C4-2B (cell line): ENCODE measurements around the gene ADRA1B.

Experiments
- H3K27ac ChIP-seq: fragments of 450-650 bp; 2 replicates; pipeline ENCODE4 v1.5.1; 2017
- ZFX ChIP-seq: fragments of 450-650 bp; IDR thresholded peaks from 2 replicates; pipeline ENCODE4 v1.6.1; 2017
- TF ChIP-seq, protein P1 (sequence below): fragments of 450-650 bp; conservative IDR thresholded peaks from 2 replicates; pipeline ENCODE4 v1.5.1; 2017; ENCODE audit warnings: mild to moderate bottlenecking

The ADRA1B gene

DNA sequence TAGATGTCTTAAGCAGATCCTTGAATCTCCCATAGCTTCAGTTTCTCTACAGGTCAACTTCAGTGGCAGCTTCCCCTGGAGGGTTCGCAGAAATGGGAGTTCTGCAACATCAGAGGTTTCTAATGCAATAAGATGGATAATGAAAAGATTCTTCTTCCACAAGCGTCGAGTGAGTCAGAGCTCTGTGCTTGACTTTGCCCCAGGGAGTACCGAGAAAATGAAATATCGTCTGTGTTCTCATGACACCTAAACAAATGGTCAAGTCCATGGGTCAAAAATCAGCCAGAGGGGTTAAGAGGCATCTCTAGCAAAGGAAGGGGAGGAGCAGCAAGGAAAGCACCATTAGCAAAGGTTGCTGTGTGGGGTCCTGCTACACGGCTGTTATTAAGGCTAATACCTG is 3.2 kb upstream of the ADRA1B start:
- no peak overlapping the region for H3K27ac ChIP-seq

DNA sequence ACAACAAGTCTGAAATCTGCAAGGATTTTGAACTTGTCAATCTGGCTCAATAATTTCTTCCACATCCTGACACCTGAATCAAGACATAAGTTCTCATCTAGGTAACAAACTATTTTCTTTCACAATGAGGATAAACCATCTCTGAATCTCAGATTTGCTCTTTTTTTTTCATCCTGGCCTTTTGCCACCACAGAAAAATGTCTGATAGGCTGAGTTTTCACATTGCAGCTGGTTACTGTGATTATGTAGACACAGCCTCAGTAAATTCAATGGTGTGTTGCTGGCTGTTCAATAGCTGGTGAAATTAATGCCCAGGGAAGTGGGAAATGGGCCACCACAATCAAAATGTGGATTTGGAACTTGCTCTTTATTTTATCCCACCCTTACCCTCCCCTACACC is 2.8 kb upstream of the ADRA1B start:
- TF ChIP-seq, protein P1, sequence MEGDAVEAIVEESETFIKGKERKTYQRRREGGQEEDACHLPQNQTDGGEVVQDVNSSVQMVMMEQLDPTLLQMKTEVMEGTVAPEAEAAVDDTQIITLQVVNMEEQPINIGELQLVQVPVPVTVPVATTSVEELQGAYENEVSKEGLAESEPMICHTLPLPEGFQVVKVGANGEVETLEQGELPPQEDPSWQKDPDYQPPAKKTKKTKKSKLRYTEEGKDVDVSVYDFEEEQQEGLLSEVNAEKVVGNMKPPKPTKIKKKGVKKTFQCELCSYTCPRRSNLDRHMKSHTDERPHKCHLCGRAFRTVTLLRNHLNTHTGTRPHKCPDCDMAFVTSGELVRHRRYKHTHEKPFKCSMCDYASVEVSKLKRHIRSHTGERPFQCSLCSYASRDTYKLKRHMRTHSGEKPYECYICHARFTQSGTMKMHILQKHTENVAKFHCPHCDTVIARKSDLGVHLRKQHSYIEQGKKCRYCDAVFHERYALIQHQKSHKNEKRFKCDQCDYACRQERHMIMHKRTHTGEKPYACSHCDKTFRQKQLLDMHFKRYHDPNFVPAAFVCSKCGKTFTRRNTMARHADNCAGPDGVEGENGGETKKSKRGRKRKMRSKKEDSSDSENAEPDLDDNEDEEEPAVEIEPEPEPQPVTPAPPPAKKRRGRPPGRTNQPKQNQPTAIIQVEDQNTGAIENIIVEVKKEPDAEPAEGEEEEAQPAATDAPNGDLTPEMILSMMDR, result no peak
- no peak for TF ChIP-seq ZFX
- no peak overlapping the region for H3K27ac ChIP-seq

More for the DNA sequence above, 3.2 kb upstream of the ADRA1B start:
- TF ChIP-seq, protein P1, result no peak
- TF ChIP-seq ZFX, result no peak

DNA sequence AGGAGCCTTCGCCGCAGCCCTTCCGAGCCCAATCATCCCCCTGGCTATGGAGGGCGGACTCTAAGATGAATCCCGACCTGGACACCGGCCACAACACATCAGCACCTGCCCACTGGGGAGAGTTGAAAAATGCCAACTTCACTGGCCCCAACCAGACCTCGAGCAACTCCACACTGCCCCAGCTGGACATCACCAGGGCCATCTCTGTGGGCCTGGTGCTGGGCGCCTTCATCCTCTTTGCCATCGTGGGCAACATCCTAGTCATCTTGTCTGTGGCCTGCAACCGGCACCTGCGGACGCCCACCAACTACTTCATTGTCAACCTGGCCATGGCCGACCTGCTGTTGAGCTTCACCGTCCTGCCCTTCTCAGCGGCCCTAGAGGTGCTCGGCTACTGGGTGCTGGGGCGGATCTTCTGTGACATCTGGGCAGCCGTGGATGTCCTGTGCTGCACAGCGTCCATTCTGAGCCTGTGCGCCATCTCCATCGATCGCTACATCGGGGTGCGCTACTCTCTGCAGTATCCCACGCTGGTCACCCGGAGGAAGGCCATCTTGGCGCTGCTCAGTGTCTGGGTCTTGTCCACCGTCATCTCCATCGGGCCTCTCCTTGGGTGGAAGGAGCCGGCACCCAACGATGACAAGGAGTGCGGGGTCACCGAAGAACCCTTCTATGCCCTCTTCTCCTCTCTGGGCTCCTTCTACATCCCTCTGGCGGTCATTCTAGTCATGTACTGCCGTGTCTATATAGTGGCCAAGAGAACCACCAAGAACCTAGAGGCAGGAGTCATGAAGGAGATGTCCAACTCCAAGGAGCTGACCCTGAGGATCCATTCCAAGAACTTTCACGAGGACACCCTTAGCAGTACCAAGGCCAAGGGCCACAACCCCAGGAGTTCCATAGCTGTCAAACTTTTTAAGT is 819 bp downstream of the ADRA1B start:
- TF ChIP-seq ZFX, result no peak
- TF ChIP-seq, protein P1, result no peak
- H3K27ac ChIP-seq, result no peak overlapping the region

DNA sequence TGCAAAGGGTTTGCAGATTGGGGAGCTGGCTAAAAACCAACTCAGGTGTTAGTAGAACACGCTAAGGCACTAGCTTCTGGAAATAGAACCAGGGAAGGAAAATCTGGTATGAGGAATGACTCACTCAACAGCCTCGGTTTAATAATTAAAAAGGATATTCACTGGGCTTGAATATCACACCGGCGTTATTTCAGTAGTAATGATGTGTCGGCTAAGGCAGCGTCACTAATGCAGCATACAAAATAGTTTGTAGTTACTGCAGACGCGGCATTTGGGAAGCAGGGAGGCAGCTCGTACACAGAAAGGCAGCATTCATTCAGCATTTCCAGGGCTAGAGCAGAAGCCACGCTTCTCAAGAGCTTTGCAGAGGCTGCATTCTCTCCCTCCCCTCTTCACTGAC is 1.7 kb downstream of the ADRA1B start:
- no peak overlapping the region for H3K27ac ChIP-seq
- TF ChIP-seq ZFX, result no peak
- TF ChIP-seq, protein P1, result no peak

DNA sequence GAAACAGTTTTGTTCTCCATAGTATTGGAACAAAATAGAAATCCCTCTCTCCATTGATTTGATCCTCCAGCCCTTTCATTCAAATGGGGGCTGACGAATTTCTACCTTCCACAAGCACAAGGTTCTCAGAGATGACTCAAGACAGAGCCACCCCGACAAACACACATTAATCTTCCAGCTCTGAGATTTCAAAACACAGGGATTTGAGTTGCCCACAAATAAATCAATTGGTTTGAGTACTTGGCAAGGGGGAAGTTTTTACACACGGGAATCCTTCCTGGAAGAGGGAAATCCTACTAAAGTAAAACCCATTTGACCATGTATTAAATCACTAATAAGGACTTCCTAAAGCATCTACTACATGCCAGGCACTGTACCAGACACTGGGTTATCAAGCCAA is 5.4 kb downstream of the ADRA1B start:
- TF ChIP-seq ZFX, result no peak
- TF ChIP-seq, protein P1, result no peak
- H3K27ac ChIP-seq, result no peak overlapping the region

DNA sequence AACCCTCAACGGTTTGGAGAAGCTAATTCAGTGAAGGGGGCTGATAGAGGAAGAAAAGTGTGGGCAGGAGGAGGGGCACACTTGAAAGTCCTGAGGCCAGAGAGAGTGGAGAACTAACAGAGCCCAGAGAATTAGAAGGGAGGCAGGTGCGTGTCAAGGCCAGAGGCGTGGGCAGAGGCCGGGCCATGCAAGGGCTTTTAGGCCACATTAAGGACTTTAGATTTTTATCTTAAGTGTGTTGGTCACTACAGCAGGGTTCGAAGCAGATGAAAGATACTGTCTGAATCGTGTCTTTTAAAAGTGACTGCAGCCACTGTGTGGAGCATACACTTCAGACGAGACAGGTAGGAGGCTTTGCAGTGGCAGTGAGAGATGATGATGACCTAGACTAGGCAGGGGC is 6.7 kb downstream of the ADRA1B start:
- TF ChIP-seq ZFX, result no peak
- TF ChIP-seq, protein P1, result no peak
- no peak overlapping the region for H3K27ac ChIP-seq

DNA sequence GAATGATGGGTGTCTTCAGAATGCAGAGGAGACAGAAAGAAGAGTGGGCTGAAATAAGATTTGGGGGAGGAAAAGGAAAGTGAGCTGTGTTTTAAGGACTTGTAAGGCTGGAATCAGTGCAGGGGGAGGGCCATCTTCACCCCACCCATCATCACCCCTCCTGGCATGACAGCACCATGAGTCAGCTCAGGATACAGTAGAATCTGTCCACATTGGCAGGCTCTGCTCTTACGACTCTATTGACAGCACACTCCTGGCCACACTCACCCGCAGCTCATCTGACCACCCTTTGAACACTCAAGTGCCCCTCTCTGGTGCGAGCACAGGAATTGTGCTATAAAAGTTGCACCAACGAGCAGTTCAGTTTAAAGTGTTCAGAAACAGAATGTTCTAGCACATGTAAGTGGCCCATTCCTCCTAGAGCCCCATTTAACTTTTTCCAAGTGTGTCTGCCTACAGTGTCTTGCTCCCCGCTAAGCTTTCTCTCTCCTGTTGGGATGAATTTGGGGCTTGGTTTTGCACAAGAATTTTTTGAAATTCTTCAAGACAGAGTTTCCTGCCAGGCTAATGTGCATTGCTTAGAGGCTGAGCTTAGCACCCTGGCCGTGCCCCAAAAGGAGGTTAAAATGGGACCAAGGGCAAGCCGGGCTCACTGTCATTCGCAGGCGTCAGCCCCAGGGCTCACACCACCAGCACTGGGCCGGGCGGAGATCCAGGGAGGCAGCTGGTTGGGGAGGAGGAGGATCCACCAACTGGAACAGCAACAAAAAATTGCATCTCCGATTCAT is 12.0 kb downstream of the ADRA1B start:
- no peak for TF ChIP-seq ZFX
- TF ChIP-seq, protein P1, result no peak
- no peak overlapping the region for H3K27ac ChIP-seq
